NOMO-1 treated with DMSO at 0.1 percent for 48 hours (cell line): ENCODE results near the gene ALMS1.
"Not testable (repeated sequence)": the region's sequence is repeated elsewhere in the genome, so short reads cannot be mapped to it uniquely, and the experiment has no call there.

ENCODE experiments used
- DNase-seq: peaks from one replicate; lab custom pipeline; 2025; ENCODE audit not compliant: unreplicated experiment; lab: John Stamatoyannopoulos, UW

The ALMS1 gene, protein sequence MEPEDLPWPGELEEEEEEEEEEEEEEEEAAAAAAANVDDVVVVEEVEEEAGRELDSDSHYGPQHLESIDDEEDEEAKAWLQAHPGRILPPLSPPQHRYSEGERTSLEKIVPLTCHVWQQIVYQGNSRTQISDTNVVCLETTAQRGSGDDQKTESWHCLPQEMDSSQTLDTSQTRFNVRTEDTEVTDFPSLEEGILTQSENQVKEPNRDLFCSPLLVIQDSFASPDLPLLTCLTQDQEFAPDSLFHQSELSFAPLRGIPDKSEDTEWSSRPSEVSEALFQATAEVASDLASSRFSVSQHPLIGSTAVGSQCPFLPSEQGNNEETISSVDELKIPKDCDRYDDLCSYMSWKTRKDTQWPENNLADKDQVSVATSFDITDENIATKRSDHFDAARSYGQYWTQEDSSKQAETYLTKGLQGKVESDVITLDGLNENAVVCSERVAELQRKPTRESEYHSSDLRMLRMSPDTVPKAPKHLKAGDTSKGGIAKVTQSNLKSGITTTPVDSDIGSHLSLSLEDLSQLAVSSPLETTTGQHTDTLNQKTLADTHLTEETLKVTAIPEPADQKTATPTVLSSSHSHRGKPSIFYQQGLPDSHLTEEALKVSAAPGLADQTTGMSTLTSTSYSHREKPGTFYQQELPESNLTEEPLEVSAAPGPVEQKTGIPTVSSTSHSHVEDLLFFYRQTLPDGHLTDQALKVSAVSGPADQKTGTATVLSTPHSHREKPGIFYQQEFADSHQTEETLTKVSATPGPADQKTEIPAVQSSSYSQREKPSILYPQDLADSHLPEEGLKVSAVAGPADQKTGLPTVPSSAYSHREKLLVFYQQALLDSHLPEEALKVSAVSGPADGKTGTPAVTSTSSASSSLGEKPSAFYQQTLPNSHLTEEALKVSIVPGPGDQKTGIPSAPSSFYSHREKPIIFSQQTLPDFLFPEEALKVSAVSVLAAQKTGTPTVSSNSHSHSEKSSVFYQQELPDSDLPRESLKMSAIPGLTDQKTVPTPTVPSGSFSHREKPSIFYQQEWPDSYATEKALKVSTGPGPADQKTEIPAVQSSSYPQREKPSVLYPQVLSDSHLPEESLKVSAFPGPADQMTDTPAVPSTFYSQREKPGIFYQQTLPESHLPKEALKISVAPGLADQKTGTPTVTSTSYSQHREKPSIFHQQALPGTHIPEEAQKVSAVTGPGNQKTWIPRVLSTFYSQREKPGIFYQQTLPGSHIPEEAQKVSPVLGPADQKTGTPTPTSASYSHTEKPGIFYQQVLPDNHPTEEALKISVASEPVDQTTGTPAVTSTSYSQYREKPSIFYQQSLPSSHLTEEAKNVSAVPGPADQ (N-terminal part only)

DNA sequence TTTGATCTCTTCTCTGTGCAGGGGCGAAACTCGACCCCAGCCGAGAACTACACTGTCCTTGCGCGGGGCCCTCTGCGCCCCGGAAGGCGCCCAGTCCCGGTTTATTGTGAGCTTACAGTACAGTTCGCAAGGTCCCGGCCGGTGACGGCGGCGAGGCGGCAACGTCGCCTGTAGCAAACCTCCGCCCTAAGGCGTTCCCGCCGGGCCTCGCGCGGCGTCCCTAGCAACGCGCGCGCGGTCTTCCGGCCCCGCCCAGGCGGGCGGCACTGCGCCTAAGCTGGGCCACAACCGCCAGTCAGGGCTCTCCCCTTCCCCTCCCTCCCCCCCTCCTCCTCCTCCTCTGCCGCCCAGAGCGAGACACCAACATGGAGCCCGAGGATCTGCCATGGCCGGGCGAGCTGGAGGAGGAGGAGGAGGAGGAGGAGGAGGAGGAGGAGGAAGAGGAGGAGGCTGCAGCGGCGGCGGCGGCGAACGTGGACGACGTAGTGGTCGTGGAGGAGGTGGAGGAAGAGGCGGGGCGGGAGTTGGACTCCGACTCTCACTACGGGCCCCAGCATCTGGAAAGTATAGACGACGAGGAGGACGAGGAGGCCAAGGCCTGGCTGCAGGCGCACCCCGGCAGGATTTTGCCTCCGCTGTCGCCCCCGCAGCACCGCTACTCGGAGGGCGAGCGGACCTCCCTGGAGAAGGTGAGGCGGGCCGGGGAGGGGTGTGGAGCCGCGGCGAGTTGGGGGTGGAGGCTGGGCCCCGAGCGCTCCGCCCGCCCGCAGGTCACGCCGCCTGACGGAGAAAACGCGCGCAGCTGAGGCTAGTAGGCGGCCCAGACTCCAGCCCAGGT lies at the start of gene ALMS1:
Gene ALMS1 (plus strand): TSS at position 333 of the 838 bp plus-strand sequence. CDS start 33 bp downstream, at position 366.
- peak; percentile 93 for DNase-seq

DNA sequence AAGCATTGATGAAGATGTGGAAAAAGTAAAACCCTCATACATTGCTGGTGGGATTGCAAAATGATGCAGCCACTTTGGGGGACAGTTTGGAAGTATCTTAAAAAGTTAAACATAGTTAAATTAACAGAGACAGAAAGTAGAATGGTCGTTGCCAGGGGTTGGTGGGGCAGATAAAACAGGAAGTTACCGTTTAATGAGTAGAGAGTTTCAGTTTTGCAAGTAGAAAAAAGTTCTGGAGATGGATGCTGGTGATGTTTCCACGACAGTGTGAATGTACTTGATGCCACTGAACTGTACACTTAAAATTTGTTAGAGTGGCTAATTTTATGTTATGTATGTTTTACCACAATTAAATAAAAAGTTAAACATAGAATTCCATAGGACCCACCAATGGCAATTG lies 47.8 kb upstream of the ALMS1 start:
- peak; percentile 26 for DNase-seq

DNA sequence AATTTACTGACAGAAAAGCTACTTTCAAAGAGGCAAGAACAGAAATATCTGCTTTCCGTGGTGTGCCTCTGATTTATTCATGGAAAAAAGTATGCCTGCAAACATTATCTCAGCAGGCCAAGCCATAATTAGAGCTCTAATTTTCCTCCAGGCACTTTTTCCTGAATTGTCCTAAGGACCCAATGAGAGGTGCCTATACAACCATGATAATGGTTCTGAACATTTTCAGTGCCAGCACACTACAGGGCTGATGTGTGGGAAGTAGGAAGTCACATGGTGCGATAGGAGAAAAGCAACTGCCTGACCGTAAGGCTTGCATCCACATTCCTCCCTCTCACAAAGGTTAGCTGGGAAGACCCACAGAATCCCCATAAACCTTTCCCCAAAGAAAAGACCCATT lies 46.4 kb upstream of the ALMS1 start:
- no peak for DNase-seq

DNA sequence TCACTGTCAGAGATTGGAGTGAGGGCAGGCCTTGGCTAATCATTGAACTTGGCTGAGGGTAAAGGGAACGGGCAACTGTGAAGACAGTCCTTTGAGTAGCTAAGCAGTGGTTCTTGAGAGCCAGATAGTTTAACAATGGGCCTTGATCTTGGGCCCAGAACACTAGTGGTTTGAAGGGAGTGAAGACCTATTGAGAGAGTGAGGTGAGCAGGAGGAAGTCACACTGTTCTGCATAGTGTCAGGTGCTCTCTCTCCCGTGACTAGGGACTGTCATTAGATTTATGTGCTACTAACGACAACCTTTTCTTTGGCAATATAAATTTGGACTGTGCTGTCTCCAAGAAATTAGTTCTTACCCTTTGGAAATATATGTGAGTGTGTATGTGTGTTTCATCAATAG lies 44.6 kb upstream of the ALMS1 start:
- no peak for DNase-seq

DNA sequence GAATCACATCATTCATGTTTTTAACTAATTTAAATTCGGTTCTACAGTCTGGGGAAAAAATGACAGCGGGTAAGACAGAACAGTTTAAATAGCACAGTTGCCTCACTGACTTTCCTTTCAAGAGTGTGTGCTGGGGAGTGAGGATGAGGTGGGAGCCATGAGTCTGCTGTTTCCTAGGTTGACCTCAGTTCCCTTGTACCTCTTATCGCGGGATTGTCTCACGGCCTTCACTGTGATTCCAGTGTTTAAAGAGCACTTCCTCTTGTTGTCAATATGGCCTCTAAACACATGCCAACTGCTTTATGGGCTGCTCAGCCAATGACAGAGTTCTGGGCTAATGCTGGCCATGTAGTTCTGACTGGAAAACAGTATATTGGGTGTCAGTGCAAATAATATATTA lies 41.6 kb upstream of the ALMS1 start:
- no peak for DNase-seq

DNA sequence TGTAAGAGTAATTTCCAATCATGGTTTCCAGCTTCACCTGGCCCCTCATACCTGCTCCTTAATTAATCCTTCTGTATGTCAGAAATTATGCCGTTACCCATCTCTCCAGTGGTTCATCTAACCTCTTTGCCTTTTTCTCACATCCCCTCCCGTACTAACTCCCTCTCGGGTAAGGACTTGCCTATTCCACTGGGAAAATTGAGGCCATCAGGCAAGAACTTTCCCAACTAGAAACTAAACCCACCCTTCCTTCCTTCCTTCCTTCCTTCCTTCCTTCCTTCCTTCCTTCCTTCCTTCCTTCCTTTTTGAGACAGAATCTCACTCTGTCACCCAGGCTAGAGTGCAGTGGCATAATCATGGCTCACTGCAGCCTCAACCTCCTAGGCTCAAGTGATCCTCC lies 40.9 kb upstream of the ALMS1 start:
- not testable (repeated sequence) for DNase-seq

DNA sequence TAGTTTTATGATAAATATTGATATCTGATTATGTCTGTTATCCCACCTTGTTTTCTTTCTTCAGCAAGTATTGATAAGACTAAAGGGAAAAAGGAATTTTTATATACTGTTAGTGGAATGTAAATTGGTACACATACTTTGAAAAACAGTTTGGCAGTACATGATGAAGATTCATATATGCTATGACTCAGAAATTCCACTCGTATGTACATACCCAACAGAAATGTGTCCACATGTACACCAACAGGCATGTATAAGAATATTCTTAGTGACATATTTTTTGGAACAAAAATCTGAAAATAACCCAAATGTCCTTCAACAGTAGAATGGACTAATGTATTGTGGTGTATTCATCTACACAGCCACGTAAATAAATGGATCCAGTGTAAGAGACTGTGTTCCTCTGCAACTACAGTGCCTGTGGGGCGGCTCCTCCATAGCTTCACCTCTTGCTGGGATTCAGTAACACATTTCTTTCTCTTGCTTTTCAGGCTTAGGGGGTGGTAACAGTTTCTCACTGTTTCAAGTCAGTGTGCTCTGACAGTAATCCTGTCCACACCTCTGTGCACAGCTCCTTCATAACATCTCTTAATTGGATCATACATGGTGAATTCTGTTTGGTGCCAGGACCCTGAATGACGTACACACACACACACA lies 35.5 kb upstream of the ALMS1 start:
- no peak for DNase-seq

DNA sequence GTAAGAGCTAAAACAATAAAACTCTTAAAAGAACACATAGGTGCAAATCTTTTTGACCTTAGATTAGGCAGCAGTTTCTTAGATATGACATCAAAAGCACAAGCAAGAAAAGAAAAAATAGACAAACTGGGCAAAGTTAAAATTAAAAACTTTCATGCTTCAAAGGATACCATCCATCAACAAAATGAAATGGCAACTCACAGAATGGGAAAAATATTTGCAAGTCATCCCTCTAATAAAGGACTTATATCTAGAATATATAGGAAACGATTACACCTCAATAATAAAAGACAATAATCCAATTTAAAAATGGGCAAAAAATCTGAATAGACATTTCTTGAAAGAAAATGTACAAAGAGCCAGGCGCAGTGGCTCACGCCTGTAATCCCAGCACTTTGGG lies 29.5 kb upstream of the ALMS1 start:
- DNase-seq, result no peak

DNA sequence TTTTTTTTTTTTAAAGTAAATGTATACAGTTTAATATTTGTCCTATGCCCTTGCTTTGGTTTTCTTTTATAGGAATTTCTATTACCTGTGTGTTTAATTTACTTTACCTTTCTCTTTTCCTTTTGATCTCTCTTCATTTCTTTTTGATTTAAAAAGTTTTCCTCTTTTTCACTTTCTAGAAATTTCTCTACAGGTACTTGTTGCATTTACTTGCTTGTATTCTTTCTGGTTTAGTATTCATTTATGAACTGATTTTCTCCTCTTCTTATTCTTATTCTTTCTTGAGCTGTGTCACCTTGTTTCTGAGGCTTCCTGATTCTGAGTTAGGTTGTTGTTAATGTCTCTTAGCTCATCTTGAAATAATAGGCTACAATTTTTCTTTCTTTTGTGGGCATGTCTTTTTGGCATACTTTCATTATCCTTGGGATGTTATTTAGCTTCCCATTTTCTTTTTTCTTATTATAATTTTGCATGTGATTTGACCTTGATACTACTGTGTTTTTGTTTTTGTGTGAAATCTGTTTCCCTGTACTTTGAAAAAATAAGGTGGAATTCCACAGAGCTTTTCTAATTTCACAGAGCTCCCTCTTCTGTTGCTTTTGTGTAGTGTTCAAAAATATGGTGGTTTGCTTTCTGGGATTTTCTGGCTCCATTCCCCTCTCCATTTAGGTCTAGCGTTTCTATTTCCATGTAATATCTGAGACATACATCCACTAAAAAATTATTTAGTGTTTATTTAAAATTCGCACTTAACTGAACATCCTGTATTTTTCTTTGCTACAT lies 25.5 kb upstream of the ALMS1 start:
- DNase-seq, result no peak

DNA sequence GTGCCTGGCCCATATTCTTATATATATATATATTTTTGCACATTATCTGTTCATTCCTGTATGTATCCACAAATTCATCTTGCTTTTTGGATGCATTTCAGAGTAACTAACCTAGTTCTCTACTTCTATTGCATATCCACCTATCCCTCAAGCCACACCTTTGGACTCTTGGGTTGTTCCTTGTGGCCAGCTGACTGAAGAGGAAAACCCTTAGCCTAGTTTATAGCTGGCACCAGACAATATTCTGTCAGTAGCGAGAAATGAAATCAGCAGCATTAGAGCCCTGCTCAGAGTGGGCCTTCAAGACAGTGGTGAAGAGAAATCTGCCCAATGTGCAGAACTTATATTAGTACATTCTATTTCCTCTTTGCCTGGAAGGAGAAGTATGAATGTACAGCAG lies 19.6 kb upstream of the ALMS1 start:
- DNase-seq, result no peak

DNA sequence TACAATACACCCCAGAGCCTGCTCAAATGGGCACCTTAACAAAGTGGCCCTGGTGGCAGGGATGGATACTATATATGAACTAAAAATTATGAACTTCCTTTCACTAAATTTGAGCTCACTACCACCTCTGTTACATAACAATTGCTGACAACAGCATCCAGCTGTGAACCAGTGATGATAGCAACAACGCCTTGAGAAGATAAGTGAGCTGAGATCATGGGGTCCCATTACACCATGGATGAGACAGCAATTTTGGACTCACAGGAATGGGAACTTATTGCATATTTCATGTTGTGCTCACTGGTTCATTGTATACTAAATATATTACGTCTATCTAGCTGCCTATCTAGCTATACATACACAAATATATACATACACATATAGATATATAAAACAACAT lies 16.9 kb upstream of the ALMS1 start:
- no peak for DNase-seq

DNA sequence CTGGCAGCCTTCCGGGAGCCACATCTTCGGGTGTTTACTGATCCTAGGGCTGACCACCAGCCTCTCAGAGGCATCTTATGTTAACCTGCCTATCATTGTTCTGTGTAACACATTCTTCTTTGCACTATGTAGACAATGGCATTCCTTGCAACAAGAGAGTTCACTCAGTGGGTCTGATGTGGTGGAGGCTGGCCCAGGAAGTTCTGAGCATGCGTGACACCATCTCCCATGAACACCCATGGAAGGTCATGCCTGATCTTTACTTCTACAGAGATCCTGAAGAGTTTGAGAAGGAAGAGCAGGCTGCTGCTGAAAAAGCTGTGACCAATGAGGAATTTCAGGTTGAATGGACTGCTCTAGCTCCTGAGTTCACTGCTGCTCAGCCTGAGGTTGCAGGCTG lies 15.3 kb upstream of the ALMS1 start:
- DNase-seq, result no peak

DNA sequence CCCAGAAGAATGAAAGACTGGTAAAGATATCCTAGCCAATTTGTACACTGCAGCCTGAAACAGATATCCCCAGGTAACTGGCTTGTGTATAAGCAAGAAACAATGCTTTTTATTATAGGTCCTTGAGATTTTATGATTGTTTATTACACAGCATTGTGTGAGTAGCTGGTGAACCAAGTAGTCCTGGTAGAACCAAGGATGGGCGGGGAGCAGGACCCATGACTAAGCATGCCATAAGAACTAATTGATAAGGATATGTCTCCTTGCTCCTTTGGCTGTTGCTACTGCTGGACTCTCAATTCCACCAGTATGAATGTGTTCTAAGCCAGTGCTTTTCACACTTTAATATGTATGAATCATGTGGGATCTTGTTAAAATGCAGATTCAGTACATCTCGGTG lies 12.3 kb upstream of the ALMS1 start:
- DNase-seq, result no peak

DNA sequence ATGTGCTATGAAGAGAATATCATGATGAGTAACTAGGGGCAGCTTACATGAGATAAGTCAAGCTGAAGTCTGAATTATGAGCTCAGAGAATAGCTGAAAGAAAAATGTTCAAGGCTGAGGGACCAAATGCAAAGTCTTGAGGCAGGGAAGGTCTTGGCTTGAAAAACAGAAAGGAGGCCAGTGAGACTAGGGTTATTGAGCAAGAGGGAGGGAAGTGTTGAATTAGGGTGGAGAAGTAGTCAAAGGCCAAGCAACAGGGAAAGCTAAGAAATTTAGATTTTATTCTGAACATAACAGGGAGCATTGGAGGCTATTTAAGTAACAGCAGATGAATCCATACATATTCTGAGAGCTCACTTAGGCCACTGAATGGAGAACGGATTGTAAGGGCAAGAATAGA lies 11.4 kb upstream of the ALMS1 start:
- DNase-seq, result no peak

DNA sequence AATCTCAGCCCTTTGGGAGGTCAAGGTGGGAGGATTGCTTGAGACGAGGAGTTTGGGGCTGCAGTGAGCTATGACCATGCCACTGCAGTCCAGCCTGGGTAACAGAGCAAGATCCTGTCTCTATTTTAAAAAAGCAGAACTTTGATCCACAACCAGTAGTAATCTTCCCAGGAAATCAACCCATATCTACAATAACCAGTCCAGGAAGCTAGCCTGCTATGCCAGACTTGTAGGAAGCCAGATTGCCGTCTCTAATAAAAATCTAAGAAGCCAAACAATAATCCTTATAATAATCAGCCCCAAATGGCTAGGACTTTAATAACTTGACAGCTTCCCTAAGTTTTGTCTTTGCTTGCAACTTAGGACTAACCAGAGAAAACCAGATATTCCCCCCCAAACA lies 9.0 kb upstream of the ALMS1 start:
- DNase-seq, result no peak

DNA sequence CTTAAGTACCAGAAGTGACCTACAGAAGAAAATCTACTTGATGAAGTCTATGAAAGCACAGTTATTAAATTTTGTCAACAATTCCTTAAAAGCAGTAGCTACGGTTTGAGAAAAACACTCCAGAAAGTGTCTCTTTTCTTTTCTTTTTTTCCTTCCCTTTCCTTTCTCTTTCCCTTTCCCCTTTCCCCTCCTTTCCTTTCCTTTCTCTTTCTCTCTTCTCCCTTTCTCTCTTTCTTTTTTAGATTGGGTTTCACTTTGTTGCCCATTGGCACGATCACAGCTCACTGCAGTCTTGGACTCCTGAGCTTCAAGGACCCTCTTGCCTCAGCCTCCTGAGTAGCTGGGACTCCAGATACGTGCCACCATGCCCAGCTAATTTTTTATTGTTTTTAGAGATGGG lies 2.6 kb upstream of the ALMS1 start:
- no peak for DNase-seq

DNA sequence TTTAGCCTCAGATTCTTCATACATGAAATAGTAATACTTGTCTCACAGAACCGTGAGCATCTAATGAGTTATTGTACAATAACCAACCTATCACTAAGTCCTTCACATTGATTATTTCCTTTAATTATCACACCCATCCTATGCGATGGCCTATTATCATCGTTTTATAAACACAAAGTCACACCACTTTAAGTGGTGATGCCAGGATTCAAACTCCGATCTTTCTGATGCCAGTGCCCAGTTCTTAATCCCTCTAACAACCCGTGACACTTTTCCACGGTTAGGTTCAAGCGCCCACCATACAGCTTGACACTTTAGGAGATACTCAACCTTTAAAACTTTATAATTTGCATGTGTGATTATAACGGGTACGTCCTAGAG lies 523 bp upstream of the ALMS1 start:
- DNase-seq, result no peak

DNA sequence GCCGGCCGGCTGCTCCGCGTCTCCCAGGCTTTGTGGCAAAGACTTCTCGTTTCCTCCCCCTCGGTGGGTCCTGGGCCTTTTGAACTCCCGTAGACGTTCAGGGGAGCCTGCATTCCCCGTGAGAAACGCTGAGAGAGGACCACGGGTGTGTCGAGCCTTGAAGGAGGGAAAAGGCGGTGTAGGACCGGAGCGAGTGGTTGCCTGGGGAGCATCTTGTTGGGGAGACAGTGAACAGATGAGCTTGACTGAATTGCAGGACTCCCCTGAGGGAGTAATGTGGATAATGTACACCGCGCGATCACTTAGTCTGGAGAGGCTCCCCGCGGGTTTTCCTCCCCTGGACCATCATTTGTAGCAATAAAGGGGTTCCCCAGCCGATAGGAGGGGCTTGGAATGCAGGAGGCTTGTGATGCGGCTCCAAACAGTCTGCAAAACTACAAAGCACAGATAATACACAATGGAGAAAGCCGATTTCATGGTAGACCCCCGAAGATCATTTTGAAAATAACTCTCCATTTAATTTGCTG lies 769 bp downstream of the ALMS1 start:
- peak; percentile 46 for DNase-seq
